Lung (tissue), 12 donors: ENCODE measurements around the gene EXO5. TPM values are rescaled to one million over a fixed set of nuclear protein-coding genes. Genes with fewer than 3 reads are reported as not detected.
"Not testable (repeated sequence)": the region's sequence is repeated elsewhere in the genome, so short reads cannot be mapped to it uniquely, and the experiment has no call there.

Experiments
- ATAC-seq: fragments of 200-7000 bp; cut with Tn5 transposase; one replicate; pipeline ENCODE4 v1.9.1; 2020; ENCODE audit warnings: moderate number of reproducible peaks; ENCODE audit not compliant: insufficient read depth, low FRiP score
- DNase-seq, 3 donors: peaks; one replicate each; pipeline ENCODE4 v3.0.0-alpha.2; 2013 to 2017
- H3K27ac ChIP-seq, 2 donors: one replicate each; pipeline ENCODE4 v1.5.1; 2013; ENCODE audit warnings: mild to moderate bottlenecking in 2 of 2, moderate library complexity in 2 of 2, control low read depth in 1 of 2, inconsistent platforms in 1 of 2, low read depth in 1 of 2, low read length in 1 of 2
- H3K27me3 ChIP-seq, 3 donors: one replicate each; pipeline ENCODE4 v1.5.1; 2013; ENCODE audit warnings: low read length in 2 of 3; ENCODE audit not compliant: control insufficient read depth in 3 of 3, insufficient read depth in 3 of 3
- H3K36me3 ChIP-seq, 4 donors: one replicate each; pipeline ENCODE4 v1.5.1; 2013; ENCODE audit warnings: low read length in 4 of 4, mild to moderate bottlenecking in 1 of 4, moderate library complexity in 1 of 4; ENCODE audit not compliant: control insufficient read depth in 4 of 4, insufficient read depth in 4 of 4
- H3K4me1 ChIP-seq, 5 donors: one replicate each; pipeline ENCODE4 v1.5.1; 2013; ENCODE audit warnings: low read length in 5 of 5, mild to moderate bottlenecking in 2 of 5, moderate library complexity in 1 of 5; ENCODE audit not compliant: control insufficient read depth in 5 of 5, insufficient read depth in 5 of 5
- H3K4me3 ChIP-seq: one replicate; pipeline ENCODE4 v1.5.1; 2013; ENCODE audit warnings: mild to moderate bottlenecking, control low read depth, moderate library complexity
- H3K9ac ChIP-seq, 2 donors: one replicate each; pipeline ENCODE4 v1.5.1; 2013; ENCODE audit warnings: low read length in 2 of 2, control low read depth in 1 of 2; ENCODE audit not compliant: insufficient read depth in 1 of 2
- H3K9me3 ChIP-seq, 4 donors: one replicate each; pipeline ENCODE4 v1.5.1; 2013; ENCODE audit warnings: low read length in 3 of 4, mild to moderate bottlenecking in 1 of 4, moderate library complexity in 1 of 4; ENCODE audit not compliant: control insufficient read depth in 4 of 4, insufficient read depth in 3 of 4
- CTCF ChIP-seq: IDR thresholded peaks from 2 replicates; pipeline ENCODE4 v1.5.1; 2012; ENCODE audit warnings: mild to moderate bottlenecking; ENCODE audit errors: control extremely low read depth, extremely low read depth
- WGBS, 2 donors: extraction: QIAGEN DNeasy Blood & Tissue Kit; methylation state at CpG; one replicate each; pipeline ENCODE4 v1.1.7; 2013; 5-methylcytosine and 5-hydroxymethylcytosine counted together
- polyA plus RNA-seq, 2 donors: library from polyadenylated mRNA; stranded (reverse); fragments of 200-250 nt; gene quantifications; one replicate each; pipeline ENCODE4 v1.2.1, GENCODE V29; 2013
- total RNA-seq, 2 donors: library from RNA; depleted of rRNA in 1 of 2; stranded (reverse); fragments of >200 nt in 1 of 2; gene quantifications; one replicate each; pipeline ENCODE4 v1.2.1, GENCODE V29; 2014 to 2021
- donor health status: control.
- donor health status: control.
- donor health status: Bipolar disorder and iron deficiency.
- donor health status: healthy.
- donor health status: DM: yes; HTN: yes; CAD: no.

EXO5 gene
- total and polyA plus RNA-seq, 4 donors = 4.8 to 8.4 (median 5.2) TPM

GRCh38 chr1:40478276-40478675, 30.3 kb upstream of the EXO5 start:
- ATAC-seq (no peak), DNase-seq (no peak)
- Histone ChIP-seq H3K36me3 (peaks cover 0 to 20% (median 10%) of the 10 kb centered on the region in 4 donors), H3K27me3 (no peaks in the 10 kb centered on the region), H3K4me1 (peaks cover 0 to 12% (median 0%) of the 10 kb centered on the region in 5 donors), H3K27ac (no peak overlapping the region), H3K4me3 (no peak overlapping the region), H3K9ac (no peak overlapping the region), H3K9me3 (peaks cover 0 to 15% (median 2%) of the 10 kb centered on the region in 4 donors)
- TF ChIP-seq CTCF = no peak
- 57 to 83% methylated on average over 2 of the region's 2 CpGs for WGBS, 2 donors

- Histone ChIP-seq H3K4me3 (no peak overlapping the region), H3K27me3 (no peaks in the 10 kb centered on the region), H3K9ac (no peak overlapping the region), H3K36me3 (peaks cover 0 to 22% (median 11%) of the 10 kb centered on the region in 4 donors), H3K9me3 (peaks cover 0 to 14% (median 2%) of the 10 kb centered on the region in 4 donors), H3K27ac (no peak overlapping the region), H3K4me1 (peaks cover 0 to 12% (median 0%) of the 10 kb centered on the region in 5 donors)
- DNase-seq = no peak
- no peak for ATAC-seq
- WGBS, 2 donors = 89 to 92% methylated on average over 4 of the region's 4 CpGs
- no peak for TF ChIP-seq CTCF
Measured at GRCh38 chr1:40479156-40479555, 29.4 kb upstream of the EXO5 start.

DNA sequence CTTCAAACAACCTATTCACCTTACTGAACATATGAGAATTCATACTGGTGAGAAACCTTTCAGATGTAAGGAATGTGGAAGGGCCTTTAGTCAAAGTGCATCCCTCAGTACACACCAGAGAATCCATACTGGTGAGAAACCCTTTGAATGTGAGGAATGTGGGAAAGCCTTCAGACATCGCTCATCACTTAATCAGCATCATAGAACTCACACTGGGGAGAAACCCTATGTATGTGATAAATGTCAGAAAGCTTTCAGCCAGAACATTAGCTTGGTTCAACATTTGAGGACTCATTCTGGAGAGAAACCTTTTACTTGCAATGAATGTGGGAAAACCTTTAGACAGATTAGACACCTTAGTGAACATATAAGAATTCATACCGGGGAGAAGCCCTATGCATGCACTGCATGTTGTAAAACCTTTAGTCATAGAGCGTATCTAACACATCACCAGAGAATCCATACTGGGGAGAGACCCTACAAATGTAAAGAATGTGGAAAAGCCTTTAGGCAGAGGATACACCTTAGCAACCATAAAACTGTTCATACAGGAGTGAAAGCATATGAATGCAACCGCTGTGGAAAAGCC, 13.2 kb upstream of the EXO5 start:
- H3K36me3 ChIP-seq = peaks cover 13 to 53% (median 28%) of the 10 kb centered on the region in 4 donors
- 96 to 98% methylated on average over 4 of the region's 4 CpGs for WGBS, 2 donors
- ATAC-seq = no peak

GRCh38 chr1:40502651-40503050, 5.9 kb upstream of the EXO5 start:
- not testable (repeated sequence) for DNase-seq, H3K4me1 ChIP-seq, H3K27me3 ChIP-seq, ATAC-seq, H3K9ac ChIP-seq, H3K27ac ChIP-seq, H3K4me3 ChIP-seq
- peaks cover 2 to 21% (median 8%) of the 10 kb centered on the region in 4 donors for H3K9me3 ChIP-seq
- H3K36me3 ChIP-seq = peaks cover 3 to 12% (median 5%) of the 10 kb centered on the region in 4 donors
- WGBS, 2 donors = 85 to 91% methylated on average over 4 of the region's 4 CpGs

More for the DNA sequence above, 13.2 kb upstream of the EXO5 start:
- no peak for TF ChIP-seq CTCF
- no peak for DNase-seq
- Histone ChIP-seq H3K9me3 (peaks cover 5 to 22% (median 15%) of the 10 kb centered on the region in 4 donors), H3K27ac (no peak overlapping the region), H3K27me3 (no peaks in the 10 kb centered on the region), H3K9ac (no peak overlapping the region), H3K4me1 (no peaks in the 10 kb centered on the region), H3K4me3 (no peak overlapping the region)
